ENCODE measurements around the gene PARP6.

PARP6 gene

DNA sequence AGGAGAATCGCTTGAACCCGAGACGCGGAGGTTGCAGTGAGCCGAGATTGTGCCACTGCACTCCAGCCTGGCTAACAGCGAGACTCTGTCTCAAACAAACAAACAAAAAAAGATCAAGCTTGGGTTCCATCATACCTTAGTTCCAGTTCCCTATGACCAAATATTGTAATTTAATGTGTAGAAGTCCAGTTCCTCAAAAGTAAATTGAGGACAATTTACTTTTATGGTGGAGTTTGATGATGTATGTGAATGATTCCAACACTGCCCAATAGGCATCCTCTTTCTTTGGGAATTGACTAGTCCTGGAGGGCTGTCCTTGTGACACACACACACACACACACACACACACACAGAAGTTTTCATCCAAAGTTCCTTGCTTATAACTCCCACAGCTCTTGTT lies 38.6 kb downstream of the PARP6 start:
- FAIRE-seq, result no peak
- no peak for DNase-seq (ENCODE audit: extremely low spot score, insufficient read length, low read depth)

DNA sequence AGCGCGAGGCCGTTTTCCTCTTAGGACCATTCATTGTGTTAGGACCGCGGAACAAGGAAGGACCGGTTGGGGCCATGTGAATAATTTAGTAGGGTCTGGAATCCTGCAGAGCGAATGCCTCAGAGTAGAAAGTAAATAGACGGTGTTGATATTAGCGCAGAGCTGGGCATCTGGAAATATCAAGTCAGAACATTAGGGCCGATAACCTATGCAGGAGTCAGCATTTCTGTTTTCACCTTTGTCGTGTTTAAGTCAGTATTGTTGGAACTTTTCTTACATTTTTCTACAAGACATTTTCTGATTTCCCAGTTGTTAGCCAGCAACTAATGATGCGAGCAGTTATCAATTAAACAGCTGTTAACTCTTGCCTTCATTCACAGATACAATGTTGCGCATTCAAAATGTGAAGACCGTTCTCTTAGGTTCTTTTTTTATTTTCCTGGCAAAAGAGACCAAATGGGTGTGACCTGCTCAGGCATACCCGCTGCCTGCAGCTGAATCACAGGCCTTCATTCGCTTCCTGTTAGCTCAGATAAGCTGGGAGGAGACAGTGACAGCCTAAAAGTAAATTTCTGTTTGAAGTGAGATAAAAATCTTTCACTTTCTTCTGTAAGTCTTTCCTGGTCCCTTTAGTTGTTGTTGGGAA lies 40.4 kb downstream of the PARP6 start:
- DNase-seq (ENCODE audit: extremely low spot score, insufficient read length, low read depth), result no peak
- peak; percentile 59 for FAIRE-seq

DNA sequence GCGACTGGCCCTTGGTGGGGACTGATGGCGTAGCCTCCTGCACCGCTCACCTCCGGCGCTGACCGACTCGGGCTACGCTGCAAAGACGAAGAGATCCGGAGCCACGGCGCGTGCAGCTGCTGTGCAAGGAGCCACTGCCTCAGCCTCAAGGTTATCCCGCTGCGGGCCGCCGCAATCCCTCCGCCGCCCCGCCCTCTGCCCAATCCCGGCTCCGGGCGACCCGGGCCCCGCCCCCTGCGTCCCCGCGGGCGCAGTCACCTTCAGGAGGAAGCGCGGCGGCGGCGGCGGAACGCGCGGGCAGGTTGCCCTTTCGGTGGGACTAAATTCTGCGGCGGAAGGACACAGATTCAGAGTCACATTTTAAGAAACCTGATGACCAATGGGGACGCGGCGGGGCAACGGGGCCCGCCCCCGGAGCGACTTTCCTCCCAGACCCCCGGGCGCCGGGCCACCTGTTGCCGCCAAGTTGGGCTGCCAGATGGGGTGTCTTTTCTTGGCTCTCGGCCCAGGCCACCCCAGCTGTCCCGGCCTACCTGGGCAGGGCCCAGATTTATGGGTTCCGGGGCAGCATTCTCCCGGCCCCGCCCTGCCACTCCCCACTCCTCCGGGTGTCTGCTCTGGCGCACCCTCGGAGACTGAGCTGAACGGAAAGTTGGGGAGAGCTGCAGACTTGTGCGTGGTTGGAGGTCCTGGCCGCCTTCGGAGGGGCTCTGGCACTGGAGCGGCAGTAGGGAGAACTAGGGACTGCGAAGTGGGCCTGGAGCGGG lies 41.1 kb downstream of the PARP6 start, which contains the start of gene PKM:
Gene PKM (minus strand): TSS at position 125 of the 767 bp plus-strand sequence. CDS start 12,093 bp downstream, outside the sequence.
- peak; percentile 84 for FAIRE-seq
- DNase-seq (ENCODE audit: extremely low spot score, insufficient read length, low read depth), result peak; percentile 74

DNA sequence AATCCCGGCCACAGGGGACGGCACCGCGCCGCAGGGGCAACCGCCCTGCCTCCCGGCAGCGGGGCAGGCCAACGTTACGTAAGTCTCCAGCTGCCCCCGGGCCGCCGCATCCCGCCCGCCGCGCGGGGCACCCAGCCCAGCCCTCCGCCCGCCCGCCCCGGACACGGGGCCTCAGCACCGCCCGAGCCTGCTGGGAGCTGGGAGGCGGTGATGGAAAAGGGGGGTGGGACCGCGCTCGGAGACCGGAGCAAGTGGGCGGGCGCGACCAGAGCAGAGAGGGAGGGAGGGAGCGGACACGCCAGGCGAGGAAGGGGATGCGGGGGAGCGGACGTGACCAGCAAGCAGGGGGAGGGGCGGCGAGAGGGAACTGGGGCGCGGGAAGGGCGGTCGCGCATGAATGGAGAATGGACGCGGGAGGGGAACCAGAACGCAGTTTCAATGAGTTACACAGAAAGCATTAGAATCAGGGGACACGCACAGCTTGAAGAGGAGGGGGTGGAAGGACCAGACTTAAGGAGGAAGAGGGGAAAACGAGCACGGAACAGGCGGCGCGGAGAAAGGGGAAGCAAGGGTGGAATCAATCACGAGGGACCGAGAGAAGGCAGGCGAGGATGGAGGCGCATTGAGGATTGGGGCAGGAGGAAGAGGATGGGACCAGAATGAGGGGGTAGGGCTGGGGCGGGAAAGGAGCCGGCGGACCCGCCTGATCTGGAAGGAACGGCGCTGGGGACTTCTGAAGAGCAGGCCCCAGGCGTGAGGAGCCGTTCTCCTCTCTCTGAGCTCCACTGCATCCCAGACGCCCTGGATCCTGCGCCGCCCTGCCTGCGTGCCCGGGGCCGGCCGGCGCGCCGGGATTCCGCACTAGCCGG lies 41.9 kb downstream of the PARP6 start:
- DNase-seq (ENCODE audit: extremely low spot score, insufficient read length, low read depth) (no peak), FAIRE-seq (peak; percentile 64)

DNA sequence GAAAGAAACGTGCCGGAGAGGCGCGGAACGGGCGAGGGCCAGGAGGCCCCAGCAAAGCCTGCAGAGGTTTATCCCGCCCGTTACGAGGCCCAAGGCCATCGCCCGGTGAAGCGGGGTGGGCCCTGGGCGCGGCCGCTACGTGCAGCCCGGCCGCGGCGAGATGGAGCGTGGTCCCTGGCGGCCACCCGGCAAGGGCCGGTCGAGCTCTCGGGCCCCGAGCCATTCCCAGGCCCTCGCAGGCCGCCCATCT lies 42.5 kb downstream of the PARP6 start:
- no peak for FAIRE-seq

DNA sequence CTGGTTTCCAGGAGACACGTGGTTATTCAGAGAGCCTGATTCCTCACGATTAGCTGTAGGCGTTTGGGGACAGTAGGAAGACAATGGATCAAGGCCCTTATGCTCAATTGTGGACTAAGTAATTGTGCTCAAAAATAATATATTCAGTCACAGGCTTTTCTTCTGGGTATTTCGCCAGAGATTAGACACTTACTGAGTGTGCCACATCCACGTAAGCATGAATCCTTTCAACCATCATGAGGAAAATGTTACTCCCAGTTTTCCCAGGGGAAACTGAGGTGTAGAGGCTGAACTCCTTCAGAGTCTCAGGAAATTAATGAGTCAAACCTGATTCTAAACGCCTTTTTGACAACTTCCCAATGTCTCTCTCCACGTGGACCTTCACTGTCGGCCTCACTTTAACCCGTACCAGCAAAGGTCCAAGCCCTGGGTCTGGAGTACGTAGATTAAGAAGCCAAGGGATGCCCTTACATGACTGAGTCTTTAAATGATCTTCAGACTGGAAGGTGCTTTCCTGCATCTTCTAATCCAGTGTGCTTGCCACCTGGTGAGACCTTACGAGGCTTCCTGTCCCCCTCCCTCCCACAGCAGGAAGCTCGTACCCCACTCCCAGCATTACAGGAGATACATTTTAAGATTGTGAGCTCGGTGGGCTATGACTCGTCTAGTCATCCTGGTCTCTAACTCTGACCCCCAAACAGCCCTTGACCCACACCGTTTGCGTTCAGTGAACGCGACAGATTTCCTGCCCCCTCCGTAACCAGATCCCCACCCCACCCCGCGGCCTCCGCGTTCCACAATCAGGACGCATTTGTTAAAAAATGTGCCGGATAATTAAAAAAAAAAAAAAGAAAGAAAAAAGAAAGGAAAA lies 43.0 kb downstream of the PARP6 start:
- FAIRE-seq (no peak), DNase-seq (ENCODE audit: extremely low spot score, insufficient read length, low read depth) (no peak)

More for the DNA sequence above, 42.5 kb downstream of the PARP6 start:
- DNase-seq (ENCODE audit: extremely low spot score, insufficient read length, low read depth), result no peak

DNA sequence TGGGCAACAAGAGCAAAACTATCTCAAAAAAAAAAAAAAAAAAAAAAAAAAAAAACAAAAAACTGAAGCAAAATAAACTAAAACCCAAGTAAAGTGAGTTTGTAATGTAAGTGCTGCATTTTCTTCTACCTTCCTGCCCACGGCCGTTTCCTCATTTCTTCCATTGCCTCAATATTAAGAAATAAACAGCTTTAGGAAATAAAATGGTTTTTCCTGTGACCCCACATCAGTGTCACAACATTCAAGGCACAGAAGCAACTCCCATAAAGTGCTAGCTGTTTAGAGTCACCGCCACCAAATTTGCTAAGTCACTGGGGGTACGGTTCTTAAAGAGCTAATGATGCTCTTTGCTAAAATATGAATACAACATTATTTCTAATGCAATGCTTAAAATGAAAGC lies 44.6 kb downstream of the PARP6 start:
- FAIRE-seq (no peak), DNase-seq (ENCODE audit: extremely low spot score, insufficient read length, low read depth) (no peak)

DNA sequence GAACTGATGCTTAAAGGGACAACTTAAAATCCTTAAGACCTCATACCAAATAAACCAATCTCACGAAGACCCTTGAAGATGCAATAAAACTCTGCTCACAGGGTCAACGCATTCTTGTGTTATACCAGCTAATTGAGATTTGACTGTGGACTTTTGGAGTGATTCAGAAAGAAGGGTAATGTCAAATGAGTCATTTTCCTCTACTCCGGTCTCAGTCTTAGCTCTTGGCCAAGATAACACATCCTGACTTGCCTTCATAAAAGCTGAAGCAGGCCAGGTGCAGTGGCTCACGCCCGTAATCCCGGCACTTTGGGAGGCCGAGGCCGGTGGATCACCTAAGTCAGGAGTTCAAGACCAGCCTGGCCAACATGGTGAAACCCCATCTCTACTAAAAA lies 45.2 kb downstream of the PARP6 start:
- DNase-seq (ENCODE audit: extremely low spot score, insufficient read length, low read depth), result no peak
- FAIRE-seq, result no peak

DNA sequence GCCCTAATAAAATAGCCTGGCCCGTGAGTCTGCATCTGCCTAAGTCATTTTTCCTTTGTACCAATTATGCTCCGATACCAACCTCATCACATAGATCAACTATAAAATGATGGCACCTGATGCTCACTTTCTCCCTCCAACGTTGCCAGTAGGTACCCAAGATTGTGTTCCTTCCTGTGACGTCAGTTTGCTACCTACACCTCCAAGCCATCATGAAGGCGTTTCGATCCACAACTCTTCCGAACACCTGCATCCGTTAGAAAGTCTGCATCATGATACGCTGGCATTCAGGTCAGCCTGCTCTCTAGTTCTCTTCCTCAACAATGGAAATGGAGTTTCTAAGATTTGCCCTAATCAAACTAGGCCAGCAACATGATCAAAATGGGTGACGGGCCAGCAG lies 49.1 kb downstream of the PARP6 start:
- FAIRE-seq, result no peak
- no peak for DNase-seq (ENCODE audit: extremely low spot score, insufficient read length, low read depth)

DNA sequence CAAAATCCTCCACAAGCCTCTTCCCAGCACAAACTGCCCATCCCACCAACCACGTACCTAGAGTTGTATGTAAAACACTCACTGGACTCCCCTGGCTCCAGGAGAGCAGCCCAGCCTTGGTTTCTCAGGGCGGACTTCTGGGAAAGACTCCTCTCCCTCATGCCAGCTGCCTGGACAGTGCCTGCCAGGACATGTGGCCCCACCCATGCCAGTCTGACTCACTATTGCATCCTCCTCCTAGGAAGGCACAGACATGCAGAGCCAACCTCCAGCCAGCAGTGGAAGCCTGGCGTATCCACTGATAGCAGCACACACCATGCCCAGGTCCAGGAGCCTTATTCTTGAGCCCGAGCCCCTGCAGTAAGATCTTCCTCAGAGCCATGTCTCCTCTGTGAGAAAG lies 50.0 kb downstream of the PARP6 start:
- DNase-seq (ENCODE audit: extremely low spot score, insufficient read length, low read depth), result no peak

DNA sequence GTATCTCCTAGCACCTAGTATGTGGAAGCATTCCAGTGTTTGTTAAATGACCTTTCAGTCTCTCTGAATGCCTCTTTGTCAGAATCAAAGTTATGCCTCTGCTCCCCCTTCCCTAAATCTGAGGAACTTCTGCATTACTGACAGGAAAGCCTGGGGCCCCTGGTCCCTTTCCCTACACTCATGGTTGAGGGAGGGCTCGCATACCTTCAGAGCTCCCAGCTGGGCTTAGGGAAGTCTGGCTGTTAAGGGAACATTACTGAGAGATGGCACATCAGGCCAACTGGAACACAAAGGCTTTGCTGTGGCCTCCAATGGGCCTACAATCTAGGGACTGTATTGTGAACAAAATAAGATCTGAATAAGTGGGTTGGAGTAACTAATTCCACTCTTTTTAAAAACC lies 51.7 kb downstream of the PARP6 start:
- FAIRE-seq (no peak), DNase-seq (ENCODE audit: extremely low spot score, insufficient read length, low read depth) (no peak)

More for the DNA sequence above, 50.0 kb downstream of the PARP6 start:
- no peak for FAIRE-seq

DNA sequence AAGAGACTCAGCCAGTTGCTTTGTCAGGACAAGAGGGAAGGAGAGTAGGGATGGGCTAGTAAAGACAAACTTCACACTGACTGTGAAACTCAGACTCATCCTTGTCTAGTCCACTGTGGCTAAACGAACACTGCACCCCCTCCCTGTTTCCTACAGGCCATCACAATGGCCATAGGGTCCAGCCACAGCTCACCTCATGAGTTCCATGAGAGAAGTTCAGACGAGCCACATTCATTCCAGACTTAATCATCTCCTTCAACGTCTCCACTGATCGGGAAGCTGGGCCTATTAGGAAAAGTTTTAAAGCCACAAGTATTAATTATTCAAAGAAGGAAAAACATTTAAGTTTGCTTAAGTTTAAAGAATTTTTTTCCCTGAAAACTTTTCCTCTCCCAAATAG lies 55.1 kb downstream of the PARP6 start:
- DNase-seq (ENCODE audit: extremely low spot score, insufficient read length, low read depth), result no peak
- no peak for FAIRE-seq

DNA sequence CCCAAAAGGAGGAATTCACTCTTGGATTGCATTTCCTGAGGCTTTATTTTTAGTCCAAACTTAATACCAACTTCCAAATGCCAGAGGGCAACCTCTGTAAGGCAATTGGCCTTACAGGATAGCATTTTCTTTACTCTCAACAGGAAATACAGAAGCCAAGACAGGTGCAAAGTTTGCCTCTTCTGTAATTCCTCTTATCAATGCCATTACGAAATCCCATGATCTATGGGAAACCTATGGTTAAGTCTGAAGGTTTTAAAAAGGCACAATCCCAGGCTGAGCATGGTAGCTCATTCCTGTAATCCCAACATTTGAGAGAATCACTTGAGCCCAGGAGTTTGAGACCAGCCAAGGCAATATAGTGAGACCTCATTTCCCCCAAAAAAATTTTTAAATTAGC lies 56.3 kb downstream of the PARP6 start:
- FAIRE-seq, result no peak

DNA sequence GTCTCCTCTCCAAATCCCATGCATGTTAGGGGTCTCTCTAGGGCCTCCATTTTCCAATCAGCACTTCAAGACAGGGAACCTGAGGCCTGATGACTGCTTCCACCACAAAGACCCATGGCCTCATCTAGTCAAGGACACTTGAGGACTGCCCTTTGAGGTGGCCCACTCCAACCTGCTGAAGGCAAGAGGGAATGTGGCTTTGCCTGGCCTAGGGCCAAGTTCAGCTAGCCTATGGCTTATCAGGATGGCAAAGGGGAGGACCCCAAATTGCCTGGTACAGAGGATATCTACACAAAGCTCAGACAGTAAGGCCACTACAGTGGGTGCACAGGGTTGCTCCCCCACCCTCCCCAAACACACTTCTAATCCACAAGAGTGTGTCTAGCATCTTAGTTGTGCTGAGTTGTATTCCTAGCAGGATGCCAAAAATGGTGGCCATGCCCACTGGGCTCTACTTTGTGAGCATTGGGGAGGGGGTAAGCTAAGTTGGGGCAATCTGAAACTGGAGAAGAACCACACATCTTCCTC lies 64.7 kb downstream of the PARP6 start:
- DNase-seq (ENCODE audit: extremely low spot score, insufficient read length, low read depth), result no peak
- no peak for FAIRE-seq

More for the DNA sequence above, 56.3 kb downstream of the PARP6 start:
- DNase-seq (ENCODE audit: extremely low spot score, insufficient read length, low read depth), result no peak

DNA sequence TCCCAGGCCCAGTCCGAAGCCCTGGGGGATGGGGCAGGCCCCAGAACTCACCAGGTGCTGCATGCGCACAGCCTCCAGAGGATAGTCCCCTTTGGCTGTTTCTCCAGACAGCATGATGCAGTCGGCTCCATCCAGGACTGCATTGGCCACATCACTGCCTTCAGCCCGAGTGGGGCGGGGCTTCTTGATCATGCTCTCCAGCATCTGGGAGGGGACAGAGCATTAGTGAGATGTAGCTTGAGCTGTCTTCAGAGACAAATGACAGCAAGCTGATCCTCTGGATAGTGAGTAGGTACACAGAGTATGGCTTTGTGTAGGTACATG lies 65.7 kb downstream of the PARP6 start:
- FAIRE-seq, result no peak
- DNase-seq (ENCODE audit: extremely low spot score, insufficient read length, low read depth), result no peak

DNA sequence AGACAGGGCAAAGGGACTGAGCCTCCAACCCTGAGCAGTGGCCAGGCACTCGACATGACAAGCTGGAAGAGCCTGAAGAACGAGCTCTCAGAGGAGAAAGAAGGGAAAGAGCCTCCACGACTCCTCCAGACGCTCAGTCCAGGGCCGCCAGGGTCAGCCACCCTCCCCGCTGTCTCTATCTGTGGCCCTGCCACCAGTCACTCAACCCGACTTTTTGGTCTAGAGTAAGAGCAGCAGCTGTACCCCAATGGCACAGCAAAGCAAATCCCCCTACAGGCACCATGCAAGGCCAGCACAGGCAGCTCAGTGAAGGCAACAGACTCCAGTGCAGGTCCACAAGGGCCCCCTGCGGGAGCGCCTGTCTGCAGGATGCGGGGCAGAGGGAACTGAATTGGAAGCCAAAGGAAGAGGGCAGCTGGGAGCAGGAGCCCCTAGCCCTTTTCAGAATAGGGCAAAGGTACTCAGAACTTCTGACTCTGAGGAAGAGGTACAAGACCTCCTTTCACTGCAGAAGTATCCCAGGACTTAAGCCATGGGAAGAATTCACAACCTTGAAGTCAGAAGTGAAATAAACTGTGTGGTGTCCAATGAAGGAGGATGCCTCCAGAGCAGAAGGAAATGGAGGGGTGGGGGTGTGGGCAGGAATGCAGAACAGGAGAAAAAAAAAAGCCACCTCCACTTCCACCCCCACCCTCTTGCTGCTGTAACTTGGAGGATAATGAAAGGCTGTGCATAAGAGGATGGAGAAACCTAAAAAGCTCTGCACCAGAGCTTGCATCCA lies 66.3 kb downstream of the PARP6 start:
- DNase-seq (ENCODE audit: extremely low spot score, insufficient read length, low read depth) (no peak), FAIRE-seq (no peak)

DNA sequence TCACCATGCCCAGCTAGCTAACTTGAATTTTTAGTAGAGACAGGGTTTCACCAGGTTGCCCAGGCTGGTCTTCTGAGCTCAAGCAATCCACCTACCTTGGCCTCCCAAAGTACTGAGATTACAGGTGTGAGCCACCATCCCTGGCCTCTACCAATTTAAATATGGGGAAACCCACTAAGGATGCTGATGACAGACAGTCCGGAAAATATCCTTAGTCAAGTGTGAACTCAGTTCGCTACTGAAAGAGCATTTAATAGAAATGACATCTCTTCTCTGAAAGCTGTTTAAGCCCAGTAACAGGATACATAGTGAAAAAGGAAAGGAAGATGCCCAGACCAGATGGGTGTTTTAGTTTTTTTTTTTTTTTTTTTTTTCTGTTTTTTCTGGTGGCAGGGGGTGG lies 67.1 kb downstream of the PARP6 start:
- DNase-seq (ENCODE audit: extremely low spot score, insufficient read length, low read depth) (no peak), FAIRE-seq (no peak)

DNA sequence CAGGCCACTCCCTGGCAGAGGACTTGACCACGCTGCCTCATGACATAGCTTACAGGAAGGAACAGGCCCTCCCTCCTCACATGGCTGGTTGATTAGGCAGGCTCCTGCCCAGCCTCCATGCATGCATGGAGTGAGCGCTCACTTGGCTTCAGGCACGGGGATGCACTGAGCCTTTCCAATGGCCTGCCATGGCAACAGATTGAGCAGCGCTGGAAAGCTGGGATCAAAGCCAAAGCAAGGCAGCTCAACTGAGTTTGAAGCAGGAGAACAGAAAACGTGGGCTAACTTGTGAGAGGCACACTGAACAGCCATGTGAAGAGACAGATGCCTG lies 68.9 kb downstream of the PARP6 start:
- DNase-seq (ENCODE audit: extremely low spot score, insufficient read length, low read depth), result no peak
- no peak for FAIRE-seq

DNA sequence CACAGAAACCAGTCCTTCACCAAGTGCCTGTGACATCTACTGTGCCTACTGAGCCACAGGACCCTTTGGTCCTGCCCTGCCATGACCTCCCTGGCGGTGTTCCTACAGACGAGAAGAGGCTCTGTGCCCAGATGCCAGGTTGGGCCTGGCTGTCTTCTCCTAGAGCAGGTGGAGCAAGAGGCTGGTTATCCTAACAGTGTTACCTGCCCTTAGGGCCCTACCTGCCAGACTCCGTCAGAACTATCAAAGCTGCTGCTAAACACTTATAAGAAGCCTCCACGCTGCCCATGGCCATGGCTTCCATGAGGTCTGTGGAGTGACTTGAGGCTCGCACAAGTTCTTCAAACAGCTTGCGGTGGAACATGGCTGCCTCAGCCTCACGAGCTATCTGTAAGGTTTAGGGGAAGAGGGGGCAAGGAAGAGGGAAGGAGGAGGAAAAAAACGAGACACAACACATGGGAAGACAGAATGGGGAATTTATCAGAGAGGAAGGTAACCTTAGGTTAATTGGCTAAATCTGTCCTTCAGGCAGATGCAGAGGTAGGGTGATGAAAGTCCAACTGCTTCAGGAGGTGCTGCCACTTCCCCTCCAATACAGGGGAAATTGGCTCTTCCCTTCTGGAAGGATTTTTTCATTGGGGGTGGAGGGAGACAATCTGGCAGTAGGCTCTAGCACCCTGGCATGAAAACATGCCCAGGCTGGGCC lies 69.4 kb downstream of the PARP6 start:
- no peak for FAIRE-seq
- DNase-seq (ENCODE audit: extremely low spot score, insufficient read length, low read depth), result no peak

Measured in GM18507 (cell line).